Measurements from ENCODE around the gene LARP4.
"Not testable (repeated sequence)": the region's sequence is repeated elsewhere in the genome, so short reads cannot be mapped to it uniquely, and the experiment has no call there.

Gene LARP4

DNA sequence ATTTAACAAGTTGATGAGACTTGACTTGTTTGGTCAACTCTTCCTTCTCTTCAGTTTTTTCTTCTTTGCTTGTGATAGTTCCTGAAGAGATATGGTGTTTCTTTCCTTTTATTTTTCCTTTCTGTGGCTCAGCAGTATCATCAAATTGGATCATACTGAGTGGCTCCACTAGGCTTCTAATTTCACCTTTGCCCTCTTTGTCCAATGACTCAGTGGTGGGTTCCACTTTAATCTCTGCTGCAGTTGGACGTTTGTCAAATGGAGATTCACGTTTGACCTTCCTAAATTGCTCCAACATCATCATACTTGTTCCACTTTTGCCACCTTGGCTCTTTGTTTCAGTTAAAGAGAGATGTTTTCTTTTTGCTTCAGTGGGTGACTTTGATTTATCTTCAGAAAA, 45.8 kb upstream of the LARP4 start:
- TF ChIP-seq, protein P1, sequence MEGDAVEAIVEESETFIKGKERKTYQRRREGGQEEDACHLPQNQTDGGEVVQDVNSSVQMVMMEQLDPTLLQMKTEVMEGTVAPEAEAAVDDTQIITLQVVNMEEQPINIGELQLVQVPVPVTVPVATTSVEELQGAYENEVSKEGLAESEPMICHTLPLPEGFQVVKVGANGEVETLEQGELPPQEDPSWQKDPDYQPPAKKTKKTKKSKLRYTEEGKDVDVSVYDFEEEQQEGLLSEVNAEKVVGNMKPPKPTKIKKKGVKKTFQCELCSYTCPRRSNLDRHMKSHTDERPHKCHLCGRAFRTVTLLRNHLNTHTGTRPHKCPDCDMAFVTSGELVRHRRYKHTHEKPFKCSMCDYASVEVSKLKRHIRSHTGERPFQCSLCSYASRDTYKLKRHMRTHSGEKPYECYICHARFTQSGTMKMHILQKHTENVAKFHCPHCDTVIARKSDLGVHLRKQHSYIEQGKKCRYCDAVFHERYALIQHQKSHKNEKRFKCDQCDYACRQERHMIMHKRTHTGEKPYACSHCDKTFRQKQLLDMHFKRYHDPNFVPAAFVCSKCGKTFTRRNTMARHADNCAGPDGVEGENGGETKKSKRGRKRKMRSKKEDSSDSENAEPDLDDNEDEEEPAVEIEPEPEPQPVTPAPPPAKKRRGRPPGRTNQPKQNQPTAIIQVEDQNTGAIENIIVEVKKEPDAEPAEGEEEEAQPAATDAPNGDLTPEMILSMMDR (IDR thresholded peaks at IDR 0.05; ENCODE audit: poor library complexity, severe bottlenecking), result no peak
- DNase-seq (ENCODE audit: low spot score) (no peak), ATAC-seq (ENCODE audit: low read depth) (no peak)
- Histone ChIP-seq H3K4me3 (ENCODE audit: severe bottlenecking) (no peak overlapping the region), H3K4me1 (ENCODE audit: insufficient read depth, poor library complexity, severe bottlenecking) (no peaks in the 10 kb centered on the region), H3K36me3 (ENCODE audit: low read depth) (no peaks in the 10 kb centered on the region), H3K27me3 (ENCODE audit: insufficient read depth, poor library complexity, severe bottlenecking) (no peaks in the 10 kb centered on the region), H3K27ac (ENCODE audit: poor library complexity, severe bottlenecking) (no peak overlapping the region), H3K9me3 (ENCODE audit: severe bottlenecking) (no peaks in the 10 kb centered on the region)

DNA sequence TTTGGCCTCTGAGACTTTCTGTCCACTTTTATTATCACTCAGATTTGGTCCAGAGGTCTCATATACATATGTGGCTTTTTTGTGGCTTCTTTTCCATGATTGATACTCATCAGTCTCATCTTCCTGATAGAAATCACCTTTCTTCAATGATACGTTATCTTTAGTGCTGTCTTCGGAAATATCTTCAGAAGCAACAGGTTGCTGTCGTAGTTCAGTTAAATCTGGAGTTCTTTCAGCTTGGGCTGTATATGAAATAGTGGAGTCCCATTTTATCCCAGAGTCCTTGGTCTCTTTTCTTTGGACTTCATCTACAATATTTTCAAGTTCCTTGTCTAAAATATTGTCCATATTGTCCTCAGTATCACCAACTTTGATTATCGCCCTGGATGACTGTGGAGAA, 45.3 kb upstream of the LARP4 start:
- Histone ChIP-seq H3K27ac (ENCODE audit: poor library complexity, severe bottlenecking) (no peak overlapping the region), H3K27me3 (ENCODE audit: insufficient read depth, poor library complexity, severe bottlenecking) (no peaks in the 10 kb centered on the region), H3K9me3 (ENCODE audit: severe bottlenecking) (no peaks in the 10 kb centered on the region), H3K4me3 (ENCODE audit: severe bottlenecking) (no peak overlapping the region), H3K4me1 (ENCODE audit: insufficient read depth, poor library complexity, severe bottlenecking) (no peaks in the 10 kb centered on the region), H3K36me3 (ENCODE audit: low read depth) (no peaks in the 10 kb centered on the region)
- DNase-seq (ENCODE audit: low spot score), result no peak
- TF ChIP-seq, protein P1 (IDR thresholded peaks at IDR 0.05; ENCODE audit: poor library complexity, severe bottlenecking), result no peak
- no peak for ATAC-seq (ENCODE audit: low read depth)

DNA sequence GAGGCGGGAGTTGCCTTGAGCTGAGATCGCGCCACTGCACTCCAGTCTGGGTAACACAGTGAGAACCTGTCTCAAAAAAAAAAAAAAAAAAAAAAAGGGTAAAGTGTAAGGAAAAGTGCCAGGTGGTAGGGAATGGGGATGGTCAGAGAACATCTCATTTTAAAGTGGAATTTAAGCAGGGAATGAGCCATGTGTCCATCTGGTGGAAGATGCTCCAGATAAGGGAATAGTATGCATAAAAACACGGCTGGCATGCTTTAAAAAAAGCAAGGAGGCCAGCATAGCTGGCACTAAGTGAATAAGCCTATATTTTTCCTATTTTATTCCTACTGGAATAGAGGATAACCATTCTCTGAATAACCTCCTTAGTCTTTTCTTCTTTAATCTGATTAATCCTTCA, 38.0 kb upstream of the LARP4 start:
- TF ChIP-seq, protein P1 (IDR thresholded peaks at IDR 0.05; ENCODE audit: poor library complexity, severe bottlenecking), result no peak
- no peak for ATAC-seq (ENCODE audit: low read depth)
- Histone ChIP-seq H3K27me3 (ENCODE audit: insufficient read depth, poor library complexity, severe bottlenecking) (no peaks in the 10 kb centered on the region), H3K4me1 (ENCODE audit: insufficient read depth, poor library complexity, severe bottlenecking) (no peaks in the 10 kb centered on the region), H3K4me3 (ENCODE audit: severe bottlenecking) (no peak overlapping the region), H3K9me3 (ENCODE audit: severe bottlenecking) (no peaks in the 10 kb centered on the region), H3K27ac (ENCODE audit: poor library complexity, severe bottlenecking) (no peak overlapping the region), H3K36me3 (ENCODE audit: low read depth) (no peaks in the 10 kb centered on the region)
- no peak for DNase-seq (ENCODE audit: low spot score)

DNA sequence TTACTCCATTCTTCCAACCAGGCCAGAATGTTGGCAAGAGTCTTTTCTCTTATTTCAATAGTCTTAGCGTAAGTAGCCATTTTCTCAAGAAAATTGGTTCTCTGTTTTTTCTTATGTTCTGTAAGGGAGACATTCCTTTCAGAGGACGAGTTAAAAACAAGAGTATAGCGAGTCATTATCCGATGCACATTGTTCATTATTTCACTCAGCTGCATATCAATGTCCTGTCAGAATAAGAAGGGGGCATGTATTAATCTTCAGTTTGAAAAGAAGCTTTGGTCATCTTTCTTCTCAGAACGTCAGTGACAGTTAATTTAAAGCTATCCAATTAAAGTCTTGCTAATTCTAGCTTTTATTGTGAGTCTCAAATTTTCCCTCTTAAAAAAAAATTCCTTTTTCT, 37.5 kb upstream of the LARP4 start:
- Histone ChIP-seq H3K27ac (ENCODE audit: poor library complexity, severe bottlenecking) (no peak overlapping the region), H3K4me3 (ENCODE audit: severe bottlenecking) (no peak overlapping the region), H3K9me3 (ENCODE audit: severe bottlenecking) (no peaks in the 10 kb centered on the region), H3K36me3 (ENCODE audit: low read depth) (no peaks in the 10 kb centered on the region), H3K4me1 (ENCODE audit: insufficient read depth, poor library complexity, severe bottlenecking) (no peaks in the 10 kb centered on the region), H3K27me3 (ENCODE audit: insufficient read depth, poor library complexity, severe bottlenecking) (no peaks in the 10 kb centered on the region)
- TF ChIP-seq, protein P1 (IDR thresholded peaks at IDR 0.05; ENCODE audit: poor library complexity, severe bottlenecking), result no peak
- DNase-seq (ENCODE audit: low spot score) (no peak), ATAC-seq (ENCODE audit: low read depth) (no peak)

DNA sequence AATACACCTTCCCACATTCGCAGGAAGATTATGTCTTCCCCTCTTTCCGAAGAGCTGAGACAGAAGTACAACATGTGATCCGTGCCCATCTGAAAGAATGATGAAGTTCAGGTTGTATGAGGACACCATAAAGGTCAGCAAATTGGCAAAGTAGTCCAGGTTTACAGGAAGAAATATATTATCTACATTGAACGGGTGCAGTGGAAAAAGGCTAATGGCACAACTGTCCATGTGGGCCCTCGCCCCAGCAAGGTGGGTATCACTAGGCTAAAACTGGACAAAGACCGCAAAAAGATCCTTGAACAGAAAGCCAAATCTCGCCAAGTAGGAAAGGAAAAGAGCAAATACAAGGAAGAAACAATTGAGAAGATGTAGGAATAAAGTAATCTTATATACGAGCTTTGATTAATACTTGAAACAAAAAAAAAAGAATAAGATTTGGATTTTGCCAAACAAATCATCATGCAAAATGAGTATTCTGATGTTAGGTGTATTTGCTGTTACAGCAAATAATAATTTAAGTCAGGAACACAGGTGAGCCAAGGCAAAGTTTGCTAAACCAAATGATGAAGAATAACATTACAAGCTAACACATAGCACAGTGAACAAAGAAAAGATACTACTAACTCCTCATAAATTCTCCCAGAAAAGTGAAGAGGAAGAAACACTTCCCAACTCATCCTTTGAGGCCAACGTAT, 34.8 kb upstream of the LARP4 start:
- Histone ChIP-seq H3K9me3 (ENCODE audit: severe bottlenecking) (no peaks in the 10 kb centered on the region), H3K27ac (ENCODE audit: poor library complexity, severe bottlenecking) (no peak overlapping the region), H3K27me3 (ENCODE audit: insufficient read depth, poor library complexity, severe bottlenecking) (no peaks in the 10 kb centered on the region), H3K4me1 (ENCODE audit: insufficient read depth, poor library complexity, severe bottlenecking) (no peaks in the 10 kb centered on the region), H3K4me3 (ENCODE audit: severe bottlenecking) (no peak overlapping the region), H3K36me3 (ENCODE audit: low read depth) (no peaks in the 10 kb centered on the region)
- DNase-seq (ENCODE audit: low spot score) (no peak), ATAC-seq (ENCODE audit: low read depth) (no peak)
- TF ChIP-seq, protein P1 (IDR thresholded peaks at IDR 0.05; ENCODE audit: poor library complexity, severe bottlenecking), result no peak

DNA sequence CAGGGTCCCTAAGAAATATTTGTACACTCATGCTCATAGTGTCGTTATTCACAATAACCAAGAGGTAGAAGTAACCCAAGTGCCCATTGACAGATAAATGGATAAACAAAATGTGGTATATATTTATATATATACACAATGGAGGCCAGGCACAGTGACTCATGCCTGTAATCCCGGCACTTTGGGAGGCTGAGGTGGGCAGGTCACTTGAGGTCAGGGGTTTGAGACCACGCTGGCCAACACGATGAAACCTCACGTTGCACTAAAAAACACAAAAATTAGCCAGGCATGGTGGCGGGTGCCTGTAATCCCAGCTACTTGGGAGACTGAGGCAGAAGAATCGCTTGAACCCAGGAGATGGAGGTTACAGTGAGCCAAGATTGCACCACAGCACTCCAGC, 30.0 kb upstream of the LARP4 start:
- not testable (repeated sequence) for H3K27me3 ChIP-seq (ENCODE audit: insufficient read depth, poor library complexity, severe bottlenecking); H3K27ac ChIP-seq (ENCODE audit: poor library complexity, severe bottlenecking)

More for the DNA sequence above, 30.0 kb upstream of the LARP4 start:
- not testable (repeated sequence) for H3K9me3 ChIP-seq (ENCODE audit: severe bottlenecking); H3K36me3 ChIP-seq (ENCODE audit: low read depth); H3K4me3 ChIP-seq (ENCODE audit: severe bottlenecking); DNase-seq (ENCODE audit: low spot score); H3K4me1 ChIP-seq (ENCODE audit: insufficient read depth, poor library complexity, severe bottlenecking); ATAC-seq (ENCODE audit: low read depth)

Measured in RWPE2 (cell line).